CD4-positive, alpha-beta T cell treated with Interleukin-10 for 1 hour (primary cell): ENCODE data around the gene HYCC2.
"Not testable (repeated sequence)": the region's sequence is repeated elsewhere in the genome, so short reads cannot be mapped to it uniquely, and the experiment has no call there.

Source experiments
- DNase-seq: peaks from one replicate; pipeline ENCODE4 v3.0.0-alpha.2; 2020

HYCC2 gene

DNA sequence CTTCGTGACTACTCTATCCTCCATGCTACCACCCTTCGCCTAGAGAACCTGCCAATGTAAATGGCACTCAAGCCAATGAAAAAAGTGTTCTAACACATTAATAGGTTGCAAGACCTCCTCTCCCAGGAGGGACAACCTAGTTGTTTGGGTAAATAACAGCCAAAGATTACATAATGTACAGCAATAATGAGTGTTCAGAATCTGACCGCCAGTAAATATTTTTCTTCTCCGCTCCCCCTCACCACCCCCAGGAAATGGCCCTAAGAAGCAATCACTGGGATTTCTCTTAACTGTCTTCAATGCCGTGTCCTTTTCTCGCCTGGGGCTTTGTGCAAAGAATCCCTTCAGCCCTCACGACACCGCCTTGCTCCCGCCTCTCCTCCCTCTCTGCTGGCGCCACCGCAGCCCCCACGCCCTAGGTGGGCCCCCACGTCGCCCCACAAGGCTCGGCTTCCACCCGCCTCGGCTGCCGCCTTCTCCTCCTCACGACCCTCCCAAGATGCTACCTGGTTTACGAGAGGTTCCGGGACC, 458 bp downstream of the HYCC2 start:
- no peak for DNase-seq

DNA sequence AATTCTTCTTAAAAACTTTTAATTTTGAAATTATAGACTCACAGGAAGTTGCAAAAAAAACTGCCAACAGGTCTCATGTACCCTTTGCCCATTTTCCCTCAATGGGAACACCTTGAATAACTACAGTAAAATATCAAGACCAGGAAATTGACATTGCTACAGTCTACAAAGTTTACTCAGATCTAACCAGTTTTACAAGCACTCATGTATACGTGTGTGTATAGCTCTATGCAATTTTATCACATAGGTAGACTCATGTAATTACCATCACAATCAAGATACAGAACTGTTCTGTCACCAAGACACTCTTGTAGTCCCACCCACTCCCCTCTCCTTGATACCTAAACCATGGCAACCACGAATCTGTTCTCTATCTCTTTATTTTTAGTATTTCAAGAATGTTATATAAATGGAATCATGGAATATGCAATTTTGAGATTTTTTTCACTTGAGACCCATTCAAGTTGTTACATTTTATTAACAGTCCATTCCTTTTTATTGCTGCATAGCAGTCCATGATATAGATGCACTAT, 6.6 kb downstream of the HYCC2 start:
- DNase-seq: no peak

DNA sequence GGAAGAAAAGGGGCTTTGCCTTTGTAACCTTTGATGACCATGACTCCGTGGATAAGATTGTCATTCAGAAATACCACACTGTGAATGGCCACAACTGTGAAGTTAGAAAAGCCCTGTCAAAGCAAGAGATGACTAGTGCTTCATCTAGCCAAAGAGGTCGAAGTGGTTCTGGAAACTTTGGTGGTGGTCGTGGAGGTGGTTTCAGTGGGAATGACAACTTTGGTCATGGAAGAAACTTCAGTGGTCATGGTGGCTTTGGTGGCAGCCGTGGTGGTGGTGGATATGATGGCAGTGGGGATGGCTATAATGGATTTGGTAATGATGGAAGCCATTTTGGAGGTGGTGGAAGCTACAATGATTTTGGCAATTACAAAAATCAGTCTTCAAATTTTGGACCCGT, 8.0 kb downstream of the HYCC2 start:
- not testable (repeated sequence) for DNase-seq

DNA sequence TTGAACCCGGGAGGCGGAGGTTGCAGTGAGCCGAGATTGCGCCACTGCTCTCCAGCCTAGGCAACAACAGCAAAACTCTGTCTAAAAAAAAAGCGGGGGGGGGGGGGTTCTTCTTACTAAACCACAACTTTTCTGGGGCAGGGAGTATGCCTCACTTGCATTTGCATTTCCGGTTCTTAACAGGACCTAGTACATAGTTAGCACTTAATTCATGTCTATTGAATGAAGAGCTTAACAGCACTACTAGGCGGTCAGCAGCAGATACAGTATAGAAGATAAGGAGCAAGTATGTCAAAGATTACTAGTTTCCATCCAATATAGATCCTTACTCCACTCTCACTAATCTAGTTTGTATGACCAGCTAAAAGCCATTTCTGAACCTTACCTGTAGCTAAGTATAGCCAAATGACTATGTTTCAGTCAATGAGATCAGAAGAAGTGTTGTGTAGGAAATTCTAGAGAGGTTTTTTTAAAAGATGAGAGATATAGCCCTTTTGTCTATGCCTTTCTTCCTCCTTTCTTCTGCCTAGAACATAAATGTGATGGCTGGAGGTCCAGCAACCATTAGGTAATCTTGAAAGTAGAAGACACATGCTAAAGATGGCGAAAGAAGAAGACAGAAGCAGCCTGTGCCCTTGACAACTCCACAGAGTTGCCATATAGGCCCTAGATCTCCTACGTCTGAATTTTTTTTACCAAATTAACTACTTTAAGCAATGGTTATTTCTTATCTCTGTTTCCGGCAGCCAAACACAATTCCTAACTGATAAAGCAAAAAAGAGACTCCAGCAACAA, 11.3 kb downstream of the HYCC2 start:
- DNase-seq: no peak

DNA sequence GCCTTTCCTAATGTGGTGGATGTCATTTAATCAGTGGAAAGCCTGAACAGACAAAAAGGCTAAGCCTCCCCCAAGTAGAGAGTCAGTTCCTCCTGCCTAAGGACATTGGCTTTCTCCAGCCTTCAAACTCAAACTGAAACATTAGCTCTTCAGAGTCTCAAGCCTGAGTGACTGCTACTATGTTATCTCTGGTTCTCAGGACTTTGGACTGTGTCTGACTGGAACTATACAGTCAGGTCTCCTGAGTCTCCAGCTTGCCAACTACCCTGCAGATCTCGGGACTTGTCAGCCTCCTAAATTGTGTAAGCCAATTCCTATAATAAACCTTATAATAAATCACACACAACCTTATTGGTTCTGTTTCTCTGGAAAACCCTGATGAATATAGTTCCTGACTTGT, 12.6 kb downstream of the HYCC2 start:
- no peak for DNase-seq

DNA sequence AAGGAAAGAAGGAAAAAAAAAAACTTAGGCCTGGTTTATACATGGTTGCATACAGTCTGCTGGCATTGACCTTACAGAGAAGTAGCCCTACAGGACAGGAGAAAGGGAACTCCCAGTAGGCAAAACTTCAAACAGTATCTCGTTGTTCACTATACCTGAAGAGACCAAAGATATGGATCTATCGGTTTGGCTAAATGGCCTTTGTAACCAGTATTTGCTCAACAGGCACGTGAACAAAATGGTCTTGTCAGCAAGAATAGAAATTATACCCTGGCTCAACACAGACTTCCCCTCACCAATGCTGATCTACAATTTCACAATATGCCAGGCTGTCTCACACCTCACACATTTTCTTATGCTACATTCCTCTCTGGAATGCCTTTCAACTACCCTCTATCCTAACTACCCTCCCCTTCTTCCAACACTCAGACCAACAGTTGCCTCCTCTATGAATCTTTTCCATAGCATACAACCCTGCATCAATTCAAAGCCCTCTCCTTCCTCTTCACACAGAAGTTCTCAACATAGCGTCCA, 13.7 kb downstream of the HYCC2 start:
- no peak for DNase-seq

DNA sequence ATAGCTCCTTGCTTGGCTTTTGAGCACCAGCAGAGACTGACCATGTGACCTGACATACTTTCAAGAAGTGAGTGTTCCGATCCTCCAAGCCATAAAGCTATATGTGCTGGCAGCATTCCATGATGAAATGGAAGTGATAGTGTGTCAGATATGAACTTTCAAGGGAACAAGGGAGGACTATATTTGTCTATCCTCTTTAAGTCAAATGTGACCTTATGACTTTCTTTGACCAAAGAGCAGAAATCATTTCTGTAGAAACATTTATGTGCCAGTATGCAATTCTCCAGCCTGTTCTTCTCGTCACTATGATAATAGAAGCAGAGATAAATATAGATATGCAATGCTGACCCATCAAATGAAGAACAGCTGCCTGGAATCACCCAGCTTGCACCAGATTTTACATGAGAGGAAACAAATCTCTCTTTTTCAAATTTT, 14.4 kb downstream of the HYCC2 start:
- no peak for DNase-seq

DNA sequence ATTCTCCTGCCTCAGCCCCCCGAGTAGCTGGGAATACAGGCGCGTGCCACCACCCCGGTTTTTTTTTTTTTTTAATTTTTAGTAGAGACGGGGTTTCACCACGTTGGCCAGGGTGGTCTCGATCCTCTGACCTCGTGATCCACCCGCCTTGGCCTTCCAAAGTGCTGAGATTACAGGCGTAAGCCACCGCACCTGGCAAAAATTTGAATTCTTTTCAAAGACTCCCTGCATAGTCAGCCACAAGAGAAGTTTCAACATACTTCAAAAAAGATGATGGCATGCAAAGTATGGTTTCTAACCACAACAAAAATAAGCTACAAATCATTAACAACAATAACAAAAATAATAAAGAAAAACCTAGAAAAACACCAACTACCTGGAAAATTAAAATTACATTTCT, 22.0 kb downstream of the HYCC2 start:
- DNase-seq: no peak

DNA sequence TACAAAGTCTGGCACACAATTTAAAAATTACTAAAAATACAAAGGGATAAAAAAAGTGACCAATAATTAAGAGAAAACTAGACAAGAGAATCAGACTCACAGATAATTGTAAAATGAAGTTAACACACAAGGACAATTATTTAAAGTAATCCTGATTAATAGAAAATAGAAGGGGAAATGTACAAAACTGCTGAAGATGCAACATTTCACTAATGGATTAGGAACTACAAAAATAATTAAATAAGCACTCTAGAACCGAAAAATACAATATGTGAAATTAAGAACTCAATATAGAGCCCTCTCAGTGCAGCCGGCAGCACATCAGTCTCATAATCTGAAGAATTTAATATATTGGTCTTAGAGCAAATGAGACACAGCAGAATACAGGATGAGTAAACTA, 24.6 kb downstream of the HYCC2 start:
- no peak for DNase-seq

DNA sequence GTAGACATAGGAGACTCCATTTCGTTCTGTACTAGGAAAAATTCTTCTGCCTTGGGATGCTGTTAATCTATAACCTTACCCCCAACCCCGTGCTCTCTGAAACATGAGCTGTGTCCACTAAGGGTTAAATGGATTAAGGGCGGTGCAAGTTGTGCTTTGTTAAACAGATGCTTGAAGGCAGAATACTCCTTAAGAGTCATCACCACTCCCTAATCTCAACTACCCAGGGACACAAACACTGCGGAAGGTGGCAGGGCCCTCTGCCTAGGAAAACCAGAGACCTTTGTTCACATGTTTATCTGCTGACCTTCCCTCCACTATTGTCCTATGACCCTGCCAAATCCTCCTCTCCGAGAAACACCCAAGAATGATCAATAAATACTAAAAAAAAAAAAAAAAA, 28.4 kb downstream of the HYCC2 start:
- not testable (repeated sequence) for DNase-seq

DNA sequence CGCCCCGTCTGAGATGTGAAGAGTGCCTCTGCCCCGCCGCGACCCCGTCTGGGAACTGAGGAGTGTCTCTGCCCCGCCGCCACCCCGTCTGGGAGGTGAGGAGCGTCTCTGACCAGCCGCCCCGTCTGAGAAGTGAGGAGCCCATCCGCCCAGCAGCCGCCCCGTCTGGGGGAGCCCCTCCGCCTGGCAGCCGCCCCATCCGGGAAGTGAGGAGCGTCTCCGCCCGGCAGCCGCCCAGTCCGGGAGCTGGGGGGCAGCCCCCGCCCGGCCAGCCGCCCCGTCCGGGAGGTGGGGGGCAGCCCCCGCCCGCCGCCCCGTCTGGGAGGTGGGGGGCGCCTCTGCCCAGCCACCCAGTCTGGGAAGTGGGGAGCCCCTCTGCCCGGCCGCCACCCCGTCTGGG, 29.0 kb downstream of the HYCC2 start:
- DNase-seq: not testable (repeated sequence)

DNA sequence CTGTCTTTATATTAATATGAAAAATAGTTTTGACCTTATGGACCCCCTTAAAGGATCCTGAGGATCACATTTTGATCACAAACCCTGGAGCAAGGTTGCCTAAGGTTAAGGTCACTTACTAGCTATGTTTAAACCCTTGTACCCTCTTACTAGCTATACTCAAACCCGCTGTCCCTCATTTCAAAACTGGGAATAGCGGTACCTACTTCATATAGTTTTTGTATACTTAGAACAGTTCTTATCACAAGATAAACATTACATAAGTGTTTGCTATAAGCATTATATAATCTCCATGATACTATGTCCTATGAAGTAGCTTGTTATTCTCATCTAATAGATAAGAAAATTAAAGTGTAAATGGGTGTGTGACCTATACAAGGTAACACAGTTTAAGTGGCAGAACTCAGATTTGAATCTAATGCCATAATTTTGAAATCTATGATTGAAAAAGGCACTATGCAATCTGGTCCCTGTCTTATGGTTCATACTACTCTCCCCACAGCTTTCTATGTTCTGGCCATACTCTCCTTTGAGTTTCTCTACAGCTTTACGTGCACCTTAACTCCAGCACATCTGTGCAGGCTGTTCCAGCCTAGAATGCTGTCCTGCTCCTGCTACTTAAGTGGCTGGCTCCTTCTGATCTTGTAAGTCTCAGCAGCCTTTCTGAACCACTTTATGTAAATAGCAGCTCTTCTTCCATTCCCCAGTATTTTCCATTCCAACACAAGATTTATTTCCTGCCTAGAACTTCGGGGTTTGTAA, 30.4 kb downstream of the HYCC2 start:
- DNase-seq: no peak

DNA sequence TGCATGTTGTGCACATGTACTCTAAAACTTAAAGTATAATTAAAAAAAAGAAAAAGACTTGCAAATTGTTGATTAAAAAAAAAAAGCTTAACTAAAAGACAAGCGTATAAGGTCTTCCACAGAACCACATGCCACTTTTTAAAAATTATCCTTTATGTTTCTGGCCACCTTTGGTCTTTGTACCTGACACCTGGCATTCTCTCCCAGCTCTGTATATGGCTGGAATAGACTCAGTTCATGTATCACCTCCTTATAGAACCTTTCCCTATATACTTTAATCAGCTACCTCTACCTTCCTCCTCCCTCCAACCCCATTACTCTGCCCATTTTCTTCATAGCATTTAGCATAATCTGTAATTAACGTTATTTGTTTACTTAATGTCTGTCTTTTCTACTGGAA, 32.6 kb downstream of the HYCC2 start:
- no peak for DNase-seq

DNA sequence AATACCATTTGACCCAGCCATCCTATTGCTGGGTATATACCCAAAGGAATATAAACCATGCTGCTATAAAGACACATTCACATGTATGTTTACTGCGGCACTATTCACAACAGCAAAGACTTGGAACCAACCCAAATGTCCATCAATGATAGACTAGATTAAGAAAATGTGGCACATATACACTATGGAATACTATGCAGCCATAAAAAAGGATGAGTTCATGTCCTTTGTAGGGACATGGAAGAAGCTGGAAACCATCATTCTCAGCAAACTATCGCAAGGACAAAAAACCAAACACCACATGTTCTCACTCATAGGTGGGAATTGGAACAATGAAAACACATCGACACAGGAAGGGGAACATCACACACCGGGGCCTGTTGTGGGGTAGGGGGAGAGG, 33.1 kb downstream of the HYCC2 start:
- not testable (repeated sequence) for DNase-seq

DNA sequence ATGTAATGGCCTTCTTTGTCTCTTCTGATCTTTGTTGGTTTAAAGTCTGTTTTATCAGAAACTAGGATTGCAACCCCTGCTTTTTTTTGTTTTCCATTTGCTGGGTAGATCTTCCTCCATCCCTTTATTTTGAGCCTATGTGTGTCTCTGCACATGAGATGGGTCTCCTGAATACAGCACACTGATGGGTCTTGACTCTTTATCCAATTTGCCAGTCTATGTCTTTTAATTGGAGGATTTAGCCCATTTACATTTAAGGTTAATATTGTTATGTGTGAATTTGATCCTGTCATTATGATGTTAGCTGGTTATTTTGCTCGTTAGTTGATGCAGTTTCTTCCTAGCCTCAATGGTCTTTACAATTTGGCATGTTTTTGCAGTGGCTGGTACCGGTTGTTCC, 37.1 kb downstream of the HYCC2 start:
- DNase-seq: not testable (repeated sequence)

DNA sequence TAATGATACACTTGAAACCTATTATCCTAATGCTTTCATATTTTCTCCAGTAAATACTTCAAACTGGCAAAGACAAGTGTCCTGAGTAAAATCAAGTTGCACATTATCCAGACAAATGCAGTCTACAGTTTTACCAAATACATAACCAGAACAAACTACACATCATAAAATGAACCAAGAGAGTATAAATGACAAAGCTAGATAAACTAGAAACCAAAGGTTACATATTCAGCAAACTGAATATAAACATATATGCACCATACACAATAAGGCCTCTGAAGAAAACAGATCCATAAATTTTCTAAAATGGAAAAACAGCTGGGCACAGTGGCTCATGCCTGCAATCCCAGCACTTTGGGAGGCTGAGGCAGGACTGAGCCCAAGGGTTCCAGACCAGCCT, 47.0 kb downstream of the HYCC2 start:
- DNase-seq: no peak

DNA sequence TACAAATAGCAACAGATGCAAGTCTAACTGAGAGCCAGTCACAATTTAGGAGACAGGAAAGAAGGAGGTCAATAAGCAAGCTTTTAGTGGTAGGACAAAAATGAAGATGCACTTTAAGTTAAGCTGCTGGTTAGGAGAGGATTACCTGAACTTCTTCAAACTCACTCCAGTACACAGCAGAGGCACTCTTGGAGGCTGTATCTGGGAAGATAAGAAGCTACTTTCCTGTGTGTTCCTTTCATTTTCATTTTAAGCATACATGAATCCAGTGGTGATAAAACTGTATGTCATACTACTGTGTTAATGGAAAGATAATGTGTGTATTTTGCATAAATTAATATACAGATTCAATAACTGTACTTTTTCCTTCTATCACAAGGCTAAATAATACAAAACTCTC, 49.6 kb downstream of the HYCC2 start:
- no peak for DNase-seq
